HEK293 (cell line): ENCODE data around the gene TMEM130.

Experiments used
- CTCF ChIP-seq: fragments of 450-650 bp; formaldehyde crosslinking; IDR thresholded peaks from 2 replicates; pipeline ENCODE4 v1.5.1; 2016; ENCODE audit warnings: missing biosample characterization, missing genetic modification characterization
- FEZF1 ChIP-seq: fragments of 450-650 bp; formaldehyde crosslinking; IDR thresholded peaks from 2 replicates; pipeline ENCODE4 v1.5.1; 2016; ENCODE audit warnings: missing biosample characterization, missing genetic modification characterization
- HOXA7 ChIP-seq: sonication (generic); formaldehyde crosslinking; IDR thresholded peaks from 2 replicates; pipeline ENCODE4 v1.8.1; 2022; ENCODE audit warnings: missing genetic modification reagents, borderline replicate concordance
- KLF16 ChIP-seq: fragments of 450-650 bp; formaldehyde crosslinking; IDR thresholded peaks from 2 replicates; pipeline ENCODE4 v1.5.1; 2017; ENCODE audit warnings: missing biosample characterization, missing genetic modification characterization
- RBAK ChIP-seq: fragments of 450-650 bp; formaldehyde crosslinking; IDR thresholded peaks from 2 replicates; pipeline ENCODE4 v1.5.1; 2016; ENCODE audit warnings: missing biosample characterization, missing genetic modification characterization
- REST ChIP-seq: fragments of 450-650 bp; formaldehyde crosslinking; IDR thresholded peaks from 2 replicates; pipeline ENCODE4 v1.5.1; 2016; ENCODE audit warnings: missing biosample characterization, missing genetic modification characterization
- ZBTB21 ChIP-seq: fragments of 450-650 bp; formaldehyde crosslinking; IDR thresholded peaks from 2 replicates; pipeline ENCODE4 v1.5.1; 2017; ENCODE audit warnings: missing biosample characterization, missing genetic modification characterization
- ZBTB6 ChIP-seq: fragments of 450-650 bp; formaldehyde crosslinking; IDR thresholded peaks from 2 replicates; pipeline ENCODE4 v1.5.1; 2017; ENCODE audit warnings: missing biosample characterization, missing genetic modification characterization
- ZNF133 ChIP-seq: fragments of 450-650 bp; formaldehyde crosslinking; IDR thresholded peaks from 2 replicates; pipeline ENCODE4 v1.5.1; 2016; ENCODE audit warnings: missing biosample characterization, missing genetic modification characterization
- ZNF239 ChIP-seq: fragments of 450-650 bp; formaldehyde crosslinking; IDR thresholded peaks from 2 replicates; pipeline ENCODE4 v1.5.1; 2016; ENCODE audit warnings: missing biosample characterization, missing genetic modification characterization
- ZNF248 ChIP-seq: fragments of 450-650 bp; formaldehyde crosslinking; IDR thresholded peaks from 2 replicates; pipeline ENCODE4 v1.5.1; 2017; ENCODE audit warnings: missing biosample characterization, missing genetic modification characterization
- ZNF274 ChIP-seq, 2 experiments: fragments of 200-500 bp in 1 of 2; fragments of 450-650 bp in 1 of 2; sonication (Bioruptor generic) in 1 of 2; formaldehyde crosslinking in 1 of 2; IDR thresholded peaks; 2 replicates each; pipeline versions ENCODE4 v1.5.1 to v1.6.1; 2014 to 2016; ENCODE audit warnings: borderline replicate concordance in 1 of 2, inconsistent platforms in 1 of 2, low read length in 1 of 2, missing biosample characterization in 1 of 2, missing genetic modification characterization in 1 of 2
- ZNF777 ChIP-seq: fragments of 450-650 bp; formaldehyde crosslinking; IDR thresholded peaks from 2 replicates; pipeline ENCODE4 v1.5.1; 2017; ENCODE audit warnings: missing biosample characterization, missing genetic modification characterization, borderline replicate concordance
- ZNF792 ChIP-seq: fragments of 450-650 bp; formaldehyde crosslinking; IDR thresholded peaks from 2 replicates; pipeline ENCODE4 v1.5.1; 2016; ENCODE audit warnings: missing biosample characterization, missing genetic modification characterization

GRCh38 chr7:98828368-98828767 lies 41.4 kb downstream of the TMEM130 start:
- no peak for TF ChIP-seq CTCF (tag by site-specific recombination)
- TF ChIP-seq ZNF777 (tag by site-specific recombination): no peak
- TF ChIP-seq ZBTB21 (tag by site-specific recombination): no peak
- no peak for TF ChIP-seq ZNF239 (tag by site-specific recombination)
- TF ChIP-seq REST (tag by site-specific recombination): no peak
- no peak for TF ChIP-seq FEZF1 (tag by site-specific recombination)
- no peak for TF ChIP-seq ZBTB6
- no peak for TF ChIP-seq ZNF274 (IDR thresholded peaks at IDR 0.05; ENCODE audit: low read length)
- no peak for TF ChIP-seq ZNF274 (tag by site-specific recombination; IDR thresholded peaks at IDR 0.05; ENCODE audit: borderline replicate concordance)
- TF ChIP-seq ZNF792 (tag by site-specific recombination): no peak
- TF ChIP-seq KLF16 (tag by site-specific recombination): no peak
- no peak for TF ChIP-seq HOXA7
- TF ChIP-seq RBAK (tag by site-specific recombination): no peak
- no peak for TF ChIP-seq ZNF133 (tag by site-specific recombination)
- TF ChIP-seq ZNF248 (tag by site-specific recombination): no peak
